ENCODE results near the gene RHBDD2. TPM values are rescaled to one million over a fixed set of nuclear protein-coding genes. Genes with fewer than 3 reads are reported as not detected.
"Not testable (repeated sequence)": the region's sequence is repeated elsewhere in the genome, so short reads cannot be mapped to it uniquely, and the experiment has no call there.

Gene RHBDD2
- total RNA-seq, 1 donor from 2014 or later, result 72.5 TPM

DNA sequence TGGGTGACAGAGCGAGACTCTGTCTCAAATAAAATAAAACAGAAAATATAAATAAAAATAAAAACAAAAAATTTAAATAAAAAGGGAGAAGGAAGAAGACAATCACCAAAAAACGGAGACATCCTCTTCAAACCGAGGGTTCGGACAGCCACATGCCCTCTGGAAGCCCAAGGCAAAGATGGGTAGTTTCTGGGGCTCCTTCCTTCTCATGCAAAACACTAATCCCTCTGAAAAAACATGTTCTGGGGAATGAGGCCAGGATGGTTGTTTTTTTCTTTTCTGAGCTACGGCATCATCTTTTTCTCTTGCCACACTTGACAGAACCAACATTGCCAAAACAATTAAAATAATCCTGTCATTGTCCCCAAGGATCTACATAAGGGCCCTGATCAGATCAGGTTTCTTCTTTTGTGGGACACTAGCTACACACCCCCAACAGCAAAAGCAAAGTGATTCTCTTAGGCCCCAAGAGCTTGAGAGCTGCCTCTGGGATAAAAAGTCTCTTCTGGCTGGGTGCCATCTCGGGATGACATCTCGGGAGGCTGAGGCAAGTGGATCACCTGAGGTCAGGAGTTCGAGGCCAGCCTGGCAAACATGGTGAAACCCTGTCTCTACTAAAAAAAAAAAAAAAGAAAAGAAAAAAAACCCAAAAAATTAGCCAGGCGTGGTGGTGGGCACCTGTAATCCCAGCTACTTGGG, 21.9 kb downstream of the RHBDD2 start:
- H3K9me3 ChIP-seq, result no peaks in the 10 kb centered on the region
- intact Hi-C loops (cut with DNase I), result no loop called here
- H3K4me3 ChIP-seq, result no peak overlapping the region
- H3K4me1 ChIP-seq, result peaks cover 5% of the 10 kb centered on the region
- H3K27me3 ChIP-seq (ENCODE audit: low read depth), result no peaks in the 10 kb centered on the region
- H3K36me3 ChIP-seq, result no peaks in the 10 kb centered on the region
- no peak for DNase-seq
- H3K27ac ChIP-seq, result no peak overlapping the region
- TF ChIP-seq, protein P1, sequence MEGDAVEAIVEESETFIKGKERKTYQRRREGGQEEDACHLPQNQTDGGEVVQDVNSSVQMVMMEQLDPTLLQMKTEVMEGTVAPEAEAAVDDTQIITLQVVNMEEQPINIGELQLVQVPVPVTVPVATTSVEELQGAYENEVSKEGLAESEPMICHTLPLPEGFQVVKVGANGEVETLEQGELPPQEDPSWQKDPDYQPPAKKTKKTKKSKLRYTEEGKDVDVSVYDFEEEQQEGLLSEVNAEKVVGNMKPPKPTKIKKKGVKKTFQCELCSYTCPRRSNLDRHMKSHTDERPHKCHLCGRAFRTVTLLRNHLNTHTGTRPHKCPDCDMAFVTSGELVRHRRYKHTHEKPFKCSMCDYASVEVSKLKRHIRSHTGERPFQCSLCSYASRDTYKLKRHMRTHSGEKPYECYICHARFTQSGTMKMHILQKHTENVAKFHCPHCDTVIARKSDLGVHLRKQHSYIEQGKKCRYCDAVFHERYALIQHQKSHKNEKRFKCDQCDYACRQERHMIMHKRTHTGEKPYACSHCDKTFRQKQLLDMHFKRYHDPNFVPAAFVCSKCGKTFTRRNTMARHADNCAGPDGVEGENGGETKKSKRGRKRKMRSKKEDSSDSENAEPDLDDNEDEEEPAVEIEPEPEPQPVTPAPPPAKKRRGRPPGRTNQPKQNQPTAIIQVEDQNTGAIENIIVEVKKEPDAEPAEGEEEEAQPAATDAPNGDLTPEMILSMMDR (IDR thresholded peaks at IDR 0.05), result no peak
- ATAC-seq, result no peak

DNA sequence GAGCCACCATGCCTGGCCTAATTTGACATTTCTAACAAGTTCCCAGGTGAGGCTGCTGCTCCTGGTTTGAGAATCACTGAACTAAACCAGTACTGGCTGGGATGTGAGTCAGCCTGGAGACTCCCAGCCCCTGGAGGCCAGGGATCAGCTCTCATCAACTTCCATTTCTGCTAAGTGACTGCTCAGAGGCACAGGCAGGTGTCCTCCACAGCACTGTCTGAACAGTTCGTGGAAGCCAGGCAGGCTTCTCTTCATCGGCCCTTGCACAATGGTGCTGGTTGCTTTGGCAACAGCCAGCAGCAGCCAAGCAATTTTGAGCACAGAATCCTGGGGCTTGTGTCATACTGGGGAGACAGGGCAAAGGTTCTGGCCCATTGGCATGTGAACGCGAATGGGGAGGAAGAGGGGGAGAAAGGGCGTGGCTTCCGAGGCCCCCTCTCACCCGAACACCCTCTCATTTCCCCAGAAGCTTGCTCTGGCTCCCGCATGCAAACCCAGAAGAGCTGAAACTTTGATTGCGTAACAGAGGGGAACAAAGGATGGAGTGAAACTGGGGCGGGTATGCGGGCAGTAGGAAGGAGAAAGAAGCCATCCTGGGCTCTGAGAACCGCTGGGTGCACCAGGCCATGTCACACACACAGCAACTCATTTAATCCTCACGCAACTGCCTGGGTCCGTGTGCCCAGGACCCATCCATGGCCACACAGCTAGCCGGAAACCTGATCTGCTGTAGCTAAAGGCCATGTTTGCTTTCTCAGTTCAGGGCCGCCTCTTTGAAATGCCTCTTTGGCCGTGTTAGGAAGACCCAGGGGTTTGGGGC, 27.2 kb downstream of the RHBDD2 start:
- intact Hi-C loops (cut with DNase I), result no loop called here
- ATAC-seq, result peak; percentile 92 to 96
- Histone ChIP-seq H3K4me1 (peaks cover 14% of the 10 kb centered on the region), H3K4me3 (no peak overlapping the region), H3K36me3 (no peaks in the 10 kb centered on the region), H3K27ac (peak overlapping the region; percentile 77), H3K27me3 (ENCODE audit: low read depth) (no peaks in the 10 kb centered on the region), H3K9me3 (no peaks in the 10 kb centered on the region)
- peak; percentile 91 for DNase-seq
- TF ChIP-seq, protein P1 (IDR thresholded peaks at IDR 0.05), result no peak

DNA sequence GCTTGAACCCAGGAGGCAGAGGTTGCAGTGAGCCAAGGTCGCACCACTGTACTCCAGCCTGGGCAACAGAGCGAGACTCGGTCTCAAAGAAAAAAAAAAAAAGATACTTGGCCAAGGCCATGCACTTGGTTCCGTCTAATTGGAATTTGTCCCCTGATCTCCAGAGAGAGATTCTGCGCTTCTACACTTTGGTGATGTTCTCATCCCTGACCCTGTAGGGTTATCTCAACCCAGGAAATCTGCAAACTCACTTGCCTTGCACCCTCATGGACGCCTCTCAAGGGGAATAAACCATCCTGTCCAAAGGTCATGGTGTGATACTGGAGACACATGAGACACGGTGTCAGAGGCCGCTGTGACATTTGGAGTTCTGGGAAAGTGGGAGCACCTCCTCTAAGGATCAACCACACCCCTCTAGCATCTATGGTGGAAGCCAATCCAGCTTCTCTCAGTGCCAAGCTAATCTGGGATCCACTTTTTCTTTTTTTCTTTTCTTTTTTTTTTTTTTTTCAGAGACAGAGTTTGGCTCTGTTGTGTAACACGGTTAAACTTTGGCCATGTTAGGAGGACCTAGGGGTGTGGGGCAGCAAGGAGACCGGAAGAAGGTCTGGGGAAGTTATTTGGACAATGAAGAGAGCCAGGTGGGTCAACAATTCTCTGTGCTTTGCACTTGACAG, 28.3 kb downstream of the RHBDD2 start:
- H3K36me3 ChIP-seq, result no peaks in the 10 kb centered on the region
- TF ChIP-seq, protein P1 (IDR thresholded peaks at IDR 0.05), result no peak
- no peaks in the 10 kb centered on the region for H3K9me3 ChIP-seq
- intact Hi-C loops (cut with DNase I), result no loop called here
- no peak overlapping the region for H3K27ac ChIP-seq
- DNase-seq, result no peak
- no peak overlapping the region for H3K4me3 ChIP-seq
- peaks cover 14% of the 10 kb centered on the region for H3K4me1 ChIP-seq
- ATAC-seq, result peak; percentile 41 to 53
- H3K27me3 ChIP-seq (ENCODE audit: low read depth), result no peaks in the 10 kb centered on the region

DNA sequence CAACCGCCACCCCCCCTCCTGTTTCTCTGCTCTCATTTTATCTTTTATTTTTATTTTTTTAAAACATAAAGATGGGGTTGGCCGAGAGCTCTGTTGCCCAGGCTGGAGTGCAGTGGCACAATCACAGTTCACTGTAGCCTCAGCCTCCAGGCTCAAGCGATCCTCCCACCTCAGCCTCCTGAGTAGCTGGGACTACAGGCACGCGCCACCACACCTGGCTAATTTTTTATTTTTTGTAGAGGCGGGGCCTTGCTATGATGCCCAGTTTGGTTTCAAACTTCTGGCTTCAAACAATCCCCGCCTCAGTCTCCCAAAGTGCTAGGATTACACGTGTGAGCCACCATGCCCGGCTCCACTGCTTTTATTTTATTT, 28.8 kb downstream of the RHBDD2 start:
- intact Hi-C loops (cut with DNase I), result not testable (repeated sequence)

DNA sequence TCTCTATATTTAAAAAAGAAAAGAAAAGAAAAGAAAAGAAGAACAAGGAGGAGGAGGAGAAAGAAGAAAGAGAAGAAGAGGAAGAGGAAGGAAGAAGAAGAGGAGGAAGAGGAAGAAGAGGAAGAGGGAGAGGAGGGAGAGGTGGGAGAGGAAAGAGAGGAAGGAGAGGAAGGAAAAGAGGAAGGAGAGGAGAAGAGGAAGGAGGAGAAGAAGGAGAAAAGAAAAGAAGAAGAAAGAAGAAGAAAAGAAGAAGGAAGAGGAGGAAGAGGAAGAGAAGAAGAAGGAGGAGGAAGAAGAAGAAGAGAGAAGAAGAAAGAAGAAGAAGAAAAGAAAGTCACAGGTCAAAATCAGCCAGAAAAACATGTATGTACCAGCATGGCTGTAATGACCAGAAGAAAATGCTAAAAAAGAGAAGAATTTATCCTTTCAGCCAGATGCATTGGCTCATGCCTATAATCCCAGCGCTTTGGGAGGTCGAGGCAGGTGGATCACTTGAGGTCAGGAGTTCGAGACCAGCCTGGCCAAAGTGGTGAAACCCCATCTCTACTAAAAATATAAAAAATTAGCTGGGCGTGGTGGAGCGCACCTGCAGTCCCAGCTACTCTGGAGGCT, 30.8 kb downstream of the RHBDD2 start:
- Histone ChIP-seq H3K36me3 (no peaks in the 10 kb centered on the region), H3K27me3 (ENCODE audit: low read depth) (no peaks in the 10 kb centered on the region), H3K27ac (no peak overlapping the region), H3K4me1 (peaks cover 23% of the 10 kb centered on the region), H3K4me3 (no peak overlapping the region), H3K9me3 (no peaks in the 10 kb centered on the region)
- ATAC-seq (no peak), DNase-seq (no peak)
- TF ChIP-seq, protein P1 (IDR thresholded peaks at IDR 0.05), result no peak
- intact Hi-C loops (cut with DNase I), result no loop called here

More for the DNA sequence above, 28.8 kb downstream of the RHBDD2 start:
- H3K9me3 ChIP-seq; H3K4me3 ChIP-seq; DNase-seq; ATAC-seq; H3K27ac ChIP-seq; H3K27me3 ChIP-seq (ENCODE audit: low read depth); H3K36me3 ChIP-seq: not testable (repeated sequence)
- H3K4me1 ChIP-seq, result peaks cover 14% of the 10 kb centered on the region

DNA sequence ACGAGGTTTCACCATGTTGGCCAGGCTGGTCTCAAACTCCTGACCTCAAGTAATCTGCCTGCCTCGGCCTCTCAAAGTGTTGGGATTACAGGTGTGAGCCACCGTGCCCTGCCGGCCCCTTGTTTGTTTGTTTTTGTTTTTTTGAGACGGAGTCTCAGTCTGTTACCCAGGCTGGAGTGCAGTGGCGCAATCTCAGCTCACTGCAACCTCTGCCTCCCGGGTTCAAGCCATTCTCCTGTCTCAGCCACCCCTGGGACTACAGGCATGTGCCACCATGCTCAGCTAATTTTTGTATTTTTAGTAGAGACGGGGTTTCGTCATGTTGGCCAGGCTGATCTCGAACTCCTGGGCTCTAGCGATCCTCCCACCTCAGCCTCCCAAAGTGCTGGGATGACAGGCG, 32.4 kb downstream of the RHBDD2 start:
- H3K27ac ChIP-seq; H3K36me3 ChIP-seq; intact Hi-C loops (cut with DNase I); DNase-seq; H3K9me3 ChIP-seq; H3K4me3 ChIP-seq; H3K27me3 ChIP-seq (ENCODE audit: low read depth); ATAC-seq: not testable (repeated sequence)
- H3K4me1 ChIP-seq, result peaks cover 17% of the 10 kb centered on the region

Measured in lower lobe of right lung (tissue), 2 donors.